Activated CD8-positive, alpha-beta memory T cell treated with anti-CD3 and anti-CD28 coated beads, Interleukin-2, amount 50 U/mL, for 4 hours (primary cell): ENCODE data around the gene PIK3R1.
A peak's percentile ranks its signal among the peaks of the same experiment; 100 is the strongest.

ENCODE experiments used
- DNase-seq: peaks from one replicate; pipeline ENCODE4 v3.0.0-alpha.2; 2020

The PIK3R1 gene

GRCh38 chr5:68215208-68215897, at the start of gene PIK3R1:
PIK3R1 (plus strand) TSS chr5:68215756; CDS start chr5:68226676, 10,920 bp downstream.
- peak; percentile 92 for DNase-seq

GRCh38 chr5:68167195-68167651, 48.3 kb upstream of the PIK3R1 start:
- DNase-seq = no peak

- no peak for DNase-seq
Observed at GRCh38 chr5:68169903-68170302, 45.7 kb upstream of the PIK3R1 start.

DNA sequence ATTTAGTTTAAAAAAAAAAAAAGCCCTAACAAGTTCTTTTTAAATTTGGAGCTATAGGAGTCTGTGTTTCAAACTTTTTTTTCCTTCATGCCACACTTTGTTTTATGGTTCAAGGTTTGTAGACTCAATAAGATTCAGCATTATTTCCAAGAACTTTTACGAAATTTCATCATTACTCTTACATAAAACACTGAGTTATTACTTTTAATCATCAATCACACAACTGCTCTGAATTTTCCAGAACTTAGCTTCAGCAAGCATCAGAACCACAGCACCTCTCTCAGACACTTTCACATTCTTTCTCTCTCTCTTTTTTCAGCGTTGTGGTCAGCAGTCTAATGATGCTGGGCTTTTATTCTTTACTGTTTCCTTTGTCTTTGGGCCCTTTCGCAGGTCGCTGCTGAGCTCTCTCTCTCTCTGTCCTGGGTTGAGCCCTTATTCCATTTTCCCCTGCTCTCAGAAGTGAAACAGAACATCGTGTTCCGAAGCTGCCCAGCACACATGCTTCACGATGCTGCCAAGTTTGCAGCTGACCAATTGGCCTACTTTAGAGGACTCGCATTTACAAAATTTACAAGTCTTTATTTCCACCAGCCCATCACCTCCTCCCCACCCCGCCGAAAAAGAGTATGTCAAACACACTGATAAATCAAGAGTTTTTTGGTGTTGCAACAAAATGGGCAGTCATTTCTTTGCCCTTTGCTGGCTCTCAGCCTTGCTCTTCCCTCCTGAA, 44.6 kb upstream of the PIK3R1 start:
- DNase-seq = no peak

DNA sequence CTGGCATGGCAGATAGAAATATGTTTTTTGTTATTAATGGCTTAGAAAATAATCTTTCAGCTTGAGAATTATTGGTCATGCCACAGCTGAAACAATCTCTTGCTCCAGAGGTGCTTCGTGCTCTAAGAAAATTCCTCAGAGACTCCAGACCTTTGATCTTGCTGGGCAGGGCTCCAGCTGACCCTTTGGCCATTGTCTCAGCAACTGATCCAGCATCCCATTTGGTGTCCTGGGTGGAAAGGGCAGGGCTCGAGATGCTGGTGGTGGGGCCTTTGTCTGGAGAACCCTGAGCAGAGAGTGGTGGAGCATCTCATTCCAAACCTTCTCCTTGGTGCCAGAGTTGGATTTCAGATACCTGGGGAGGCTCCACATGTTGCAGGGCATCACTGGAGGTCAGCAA, 43.2 kb upstream of the PIK3R1 start:
- no peak for DNase-seq

DNA sequence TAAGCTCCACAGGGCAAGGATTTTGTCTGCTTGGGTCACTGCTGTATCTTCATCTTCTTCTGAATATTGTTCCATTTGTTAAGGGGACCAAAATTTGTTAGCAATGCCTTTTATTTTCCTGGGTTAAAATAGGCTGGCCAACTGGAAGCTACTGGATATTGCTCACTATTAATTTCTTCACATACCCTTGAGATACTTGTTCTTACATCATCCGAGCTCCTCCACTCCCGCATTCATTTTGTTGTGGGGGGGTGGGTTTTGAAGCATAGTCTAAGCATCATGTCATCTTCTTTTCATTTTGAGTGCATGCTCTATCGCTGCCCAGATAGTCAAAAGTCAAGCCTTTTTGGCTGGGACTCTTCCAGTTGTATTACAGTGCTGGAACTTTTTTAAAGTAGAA, 42.5 kb upstream of the PIK3R1 start:
- DNase-seq = no peak

GRCh38 chr5:68176253-68176652, 39.3 kb upstream of the PIK3R1 start:
- no peak for DNase-seq

DNA sequence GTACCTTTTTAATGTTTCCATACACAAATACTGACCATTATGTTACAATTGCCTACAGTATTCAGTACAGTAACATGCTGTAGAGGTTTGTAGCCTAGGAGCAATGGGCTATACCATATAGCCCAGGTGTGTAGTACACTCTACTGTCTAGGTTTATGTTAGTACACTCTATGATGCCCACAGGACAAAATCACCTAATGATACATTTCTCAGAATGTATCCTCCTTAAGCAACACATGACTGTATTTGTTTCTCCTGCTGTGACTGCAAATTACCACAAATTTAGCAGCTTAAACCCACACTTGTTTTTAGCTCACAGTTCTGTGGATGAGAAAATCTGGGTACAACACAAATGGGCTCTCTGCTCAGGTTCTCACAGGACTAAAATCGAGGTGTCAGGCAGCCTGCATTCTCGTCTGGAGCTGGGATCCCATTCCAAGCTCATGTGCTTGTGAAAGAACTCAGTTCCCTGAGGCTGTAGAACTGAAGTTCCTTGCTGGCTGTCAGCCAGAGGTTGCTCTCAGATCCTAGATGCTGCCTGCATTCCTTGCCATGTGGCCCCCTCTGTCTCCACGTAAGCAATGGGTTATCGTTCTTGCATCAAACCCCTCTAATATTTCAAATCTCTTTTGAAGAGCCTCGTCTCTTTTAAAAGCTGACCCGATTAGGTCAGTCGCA, 38.6 kb upstream of the PIK3R1 start:
- DNase-seq = no peak

- no peak for DNase-seq
Observed at GRCh38 chr5:68177676-68178075, 37.9 kb upstream of the PIK3R1 start.

DNA sequence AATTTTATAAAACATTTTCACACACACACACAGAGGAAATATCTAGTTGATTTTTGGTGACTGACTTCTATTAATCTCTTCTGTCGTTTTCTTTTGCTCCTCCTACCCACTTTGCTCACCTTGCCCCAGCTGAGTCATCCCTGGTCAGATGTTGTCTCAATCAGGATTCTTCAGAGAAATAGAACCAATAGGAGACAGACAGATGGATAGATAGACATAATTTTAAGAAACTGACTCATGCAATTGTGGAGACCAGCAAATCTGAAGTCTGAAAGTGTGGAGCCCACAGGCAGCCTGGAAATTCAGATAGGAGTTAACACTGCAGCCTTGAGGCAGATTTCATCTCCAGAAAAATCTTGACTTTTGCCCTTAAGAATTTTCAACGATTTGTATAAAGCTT, 37.0 kb upstream of the PIK3R1 start:
- no peak for DNase-seq

- no peak for DNase-seq
Observed at GRCh38 chr5:68180121-68181038, 35.2 kb upstream of the PIK3R1 start.

DNA sequence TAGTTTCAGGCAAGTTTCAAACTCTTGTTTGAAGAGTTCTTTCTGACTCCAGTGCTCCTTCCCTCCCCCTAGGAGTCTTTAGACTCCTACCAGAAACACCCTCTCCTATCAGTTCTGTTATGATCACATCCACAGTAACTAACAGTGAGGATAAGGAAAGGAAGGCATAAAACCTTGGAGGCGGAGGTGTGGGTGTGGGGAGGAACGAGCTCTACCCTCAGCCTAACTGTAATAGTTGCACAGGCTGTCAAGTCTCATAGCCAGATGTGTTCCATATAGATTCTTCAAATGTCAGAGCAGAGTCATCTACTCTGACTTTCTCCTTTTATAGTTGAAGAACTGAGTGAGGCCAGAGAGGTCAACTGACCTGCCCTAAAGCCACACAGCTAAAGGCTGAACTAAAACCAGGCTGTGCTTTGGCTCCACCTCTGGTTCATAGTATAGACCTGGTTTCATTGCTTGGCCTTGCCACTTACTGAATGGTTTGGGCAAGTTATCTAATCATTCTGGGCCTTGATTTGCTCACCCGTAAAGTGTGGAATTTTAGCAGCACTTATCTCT, 34.4 kb upstream of the PIK3R1 start:
- DNase-seq = no peak

DNA sequence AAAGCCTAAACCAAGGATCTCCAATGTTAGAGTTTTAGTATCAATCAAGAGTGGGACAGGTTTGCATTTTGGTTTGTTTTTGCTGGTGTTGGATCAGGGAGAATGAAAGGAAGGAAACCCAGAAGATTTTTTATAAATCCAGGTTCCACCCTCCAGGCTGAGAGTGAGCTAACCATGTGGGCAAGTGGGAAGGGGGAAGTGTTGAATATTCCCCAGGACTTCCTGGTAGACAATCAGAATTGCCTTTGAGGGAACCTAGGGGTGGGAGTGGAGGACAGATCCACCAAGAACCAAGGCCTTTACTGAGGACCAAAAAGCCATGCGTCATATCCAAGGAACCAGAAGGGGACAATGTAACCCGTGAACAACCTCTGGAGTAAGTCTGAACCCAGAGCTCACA, 33.5 kb upstream of the PIK3R1 start:
- DNase-seq = no peak

DNA sequence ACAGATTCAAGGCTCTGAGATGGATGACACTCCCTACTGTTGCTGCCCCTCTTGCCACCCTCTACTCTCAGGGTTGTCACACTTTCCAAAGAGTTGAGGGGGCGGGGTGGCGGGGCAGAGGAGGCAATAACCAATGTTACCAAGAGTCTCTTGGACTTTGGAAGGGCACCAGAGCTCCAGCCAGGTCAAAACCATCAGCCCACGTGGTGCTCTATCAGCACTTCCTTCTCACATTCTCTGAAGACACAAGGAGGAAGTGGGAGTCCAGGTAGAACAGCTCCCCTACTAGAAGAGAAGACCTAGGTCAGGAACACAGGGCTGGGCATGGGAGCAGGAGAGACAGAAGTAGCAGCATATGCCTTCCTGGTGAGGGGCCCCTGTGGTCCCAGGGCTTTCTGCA, 33.0 kb upstream of the PIK3R1 start:
- DNase-seq = no peak

DNA sequence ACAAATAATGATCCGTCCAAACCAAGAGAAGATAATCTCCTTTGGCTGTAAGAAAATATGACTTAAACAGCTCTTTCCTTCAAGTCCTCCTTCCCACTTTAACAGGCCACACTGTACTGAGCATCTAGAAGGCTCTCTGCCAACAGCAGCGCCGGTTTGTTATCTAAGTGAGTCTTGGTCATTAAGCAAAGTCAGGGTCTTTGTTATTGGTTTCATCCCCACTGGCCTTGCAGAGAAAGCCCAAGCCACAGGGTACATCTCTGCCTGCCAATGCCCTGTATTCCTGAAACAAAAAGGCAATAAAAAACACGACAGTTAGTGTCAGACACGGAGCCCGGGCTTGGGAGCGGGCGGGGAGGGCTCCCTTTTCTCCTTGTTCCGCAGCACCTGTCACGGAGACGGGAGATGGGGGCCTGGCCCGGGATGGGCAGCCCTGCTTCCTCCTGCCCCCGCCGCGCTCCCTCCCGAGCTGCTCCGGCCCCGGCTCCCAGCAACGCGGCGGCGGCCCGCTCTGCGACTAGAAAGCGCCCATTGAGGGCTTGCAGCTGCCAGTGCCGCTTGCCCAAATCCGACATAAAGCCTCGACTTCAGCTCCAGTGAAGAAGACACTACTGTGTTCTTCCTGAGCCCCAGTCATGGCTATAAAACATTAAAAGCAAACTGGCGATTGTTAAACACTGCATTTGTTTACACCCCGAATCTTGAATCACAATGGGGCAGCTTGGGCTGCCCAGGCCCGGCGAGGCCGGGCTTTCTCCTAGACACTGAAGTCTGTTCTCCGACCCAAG, 28.1 kb upstream of the PIK3R1 start:
- DNase-seq = no peak

DNA sequence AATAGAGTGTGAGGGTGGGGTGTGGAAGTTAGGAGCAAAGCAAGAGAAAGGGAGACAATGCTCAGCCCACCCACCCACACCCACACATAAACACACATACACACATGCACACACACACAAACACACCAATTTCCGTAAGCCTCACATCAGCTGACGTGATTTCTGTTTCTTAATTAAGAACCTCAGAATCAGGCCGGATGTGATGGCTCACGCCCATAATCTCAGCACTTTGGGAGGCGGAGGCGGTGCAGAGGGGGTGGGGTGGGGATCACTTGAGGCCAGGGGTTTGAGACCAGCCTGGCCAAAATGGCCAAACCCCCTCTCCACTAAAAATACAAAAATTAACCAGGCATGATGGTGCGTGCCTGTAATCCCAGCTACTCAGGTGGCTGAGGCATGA, 26.4 kb upstream of the PIK3R1 start:
- DNase-seq = no peak

GRCh38 chr5:68189613-68190012, 25.9 kb upstream of the PIK3R1 start:
- no peak for DNase-seq

- DNase-seq = no peak
Observed at GRCh38 chr5:68190619-68191018, 24.9 kb upstream of the PIK3R1 start.

GRCh38 chr5:68191083-68191791, 24.3 kb upstream of the PIK3R1 start:
- DNase-seq = no peak

- DNase-seq = no peak
Observed at GRCh38 chr5:68192679-68193060, 22.9 kb upstream of the PIK3R1 start.

GRCh38 chr5:68193481-68194036, 22.0 kb upstream of the PIK3R1 start:
- no peak for DNase-seq
